HG02884 (cell line): ENCODE measurements around the gene LRRIQ4.

Source experiments
- ATAC-seq: cut with Tn5 transposase; IDR thresholded peaks from one replicate; pipeline ENCODE4 v1.9.1; 2021; ENCODE audit warnings: mild to moderate bottlenecking, moderate library complexity; ENCODE audit not compliant: unreplicated experiment

The LRRIQ4 gene

DNA sequence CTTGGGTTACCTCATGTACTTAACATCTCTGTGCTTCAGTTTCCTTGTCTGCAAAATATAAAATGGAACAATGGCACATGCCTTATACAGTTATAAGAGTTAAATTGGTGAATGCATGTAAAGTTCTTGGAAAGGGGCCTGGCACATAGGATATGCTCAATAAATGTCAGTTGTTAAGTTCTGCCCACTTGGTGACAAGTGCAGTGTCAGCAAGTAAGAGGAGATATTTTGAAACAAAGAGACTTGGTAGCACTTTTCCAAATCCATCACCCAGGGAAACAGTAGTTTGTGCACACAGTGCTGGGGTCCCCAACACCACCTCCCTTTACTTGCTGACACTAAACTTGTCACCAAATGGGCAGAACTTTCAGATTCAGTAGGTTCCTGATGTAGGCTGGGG is 37.9 kb downstream of the LRRIQ4 start:
- ATAC-seq, result no peak

DNA sequence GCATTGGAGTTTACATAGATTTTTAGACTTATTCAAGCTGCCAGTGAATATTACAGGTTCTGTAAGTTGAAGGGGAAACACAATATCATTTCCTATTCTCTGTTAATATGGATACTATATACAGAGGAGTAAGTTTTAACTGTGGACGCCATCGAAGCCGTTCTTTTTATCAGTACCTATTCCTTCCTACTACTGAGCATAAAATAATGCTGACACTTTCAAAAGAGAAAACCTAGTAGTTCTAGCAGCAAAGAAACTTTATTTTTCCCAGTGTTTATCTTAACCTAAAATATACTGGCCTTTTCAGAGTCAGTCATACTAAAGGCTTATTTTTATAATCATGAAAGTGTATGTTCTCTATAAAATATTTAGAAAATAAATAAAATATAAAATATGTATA is 42.8 kb downstream of the LRRIQ4 start:
- ATAC-seq, result no peak

DNA sequence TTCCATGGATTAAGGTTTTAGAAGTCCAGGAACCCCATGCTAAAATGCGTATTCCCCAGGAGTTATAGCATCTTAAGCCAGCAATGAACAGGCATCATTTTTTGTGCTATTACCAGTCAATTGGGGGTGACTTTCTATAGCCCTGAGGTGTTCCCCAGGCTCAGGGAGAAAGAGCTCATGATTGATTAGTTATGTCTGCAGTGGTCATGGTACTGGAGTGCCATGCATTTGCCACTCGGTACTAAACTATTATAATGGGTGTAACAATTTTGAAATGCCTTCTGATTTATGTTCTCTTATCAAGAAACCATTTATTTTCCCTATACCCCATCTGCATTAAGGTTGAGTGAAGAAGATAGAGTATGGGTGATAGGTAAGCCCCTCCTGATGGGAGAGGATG is 45.1 kb downstream of the LRRIQ4 start:
- ATAC-seq, result no peak

DNA sequence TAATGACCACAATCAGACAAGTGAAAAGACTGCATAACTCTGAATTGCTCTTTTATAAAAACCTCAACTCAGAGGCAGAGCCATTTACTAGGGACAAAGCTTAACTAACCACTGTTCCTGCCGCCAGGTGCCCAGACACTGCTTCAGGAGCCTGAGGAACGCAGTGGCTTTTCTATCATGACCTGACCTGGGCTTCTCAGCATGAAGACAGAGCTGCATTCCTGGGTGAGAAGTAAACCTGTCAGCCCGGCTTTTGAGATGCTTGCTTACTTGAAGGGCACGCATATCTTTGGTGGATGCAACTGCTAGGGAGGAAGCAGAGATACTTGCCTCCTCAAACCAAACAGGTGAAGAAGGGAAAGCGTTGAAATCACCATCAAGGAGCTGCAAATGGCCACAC is 49.2 kb downstream of the LRRIQ4 start:
- no peak for ATAC-seq

DNA sequence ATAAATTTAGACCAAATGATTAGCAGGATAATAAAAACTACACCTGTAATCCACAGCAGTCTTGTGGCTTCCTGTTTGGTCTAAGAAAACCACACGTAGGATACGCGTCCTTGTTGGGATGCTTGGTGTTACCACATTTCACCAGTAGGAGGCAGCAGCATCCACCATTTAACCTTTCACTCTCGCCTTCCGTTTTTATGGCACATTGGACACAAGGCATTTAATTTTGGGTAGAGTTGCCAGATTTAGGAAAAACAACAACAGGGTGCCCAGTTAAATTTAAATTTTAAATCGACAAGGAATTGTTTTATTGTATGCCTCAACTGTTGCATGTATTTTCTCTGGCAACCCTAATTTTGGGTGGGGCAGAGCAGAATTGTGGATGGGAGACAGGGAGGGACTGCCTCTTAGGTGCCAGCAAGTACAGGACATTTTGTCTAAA is 50.8 kb downstream of the LRRIQ4 start:
- ATAC-seq, result peak; percentile 54

DNA sequence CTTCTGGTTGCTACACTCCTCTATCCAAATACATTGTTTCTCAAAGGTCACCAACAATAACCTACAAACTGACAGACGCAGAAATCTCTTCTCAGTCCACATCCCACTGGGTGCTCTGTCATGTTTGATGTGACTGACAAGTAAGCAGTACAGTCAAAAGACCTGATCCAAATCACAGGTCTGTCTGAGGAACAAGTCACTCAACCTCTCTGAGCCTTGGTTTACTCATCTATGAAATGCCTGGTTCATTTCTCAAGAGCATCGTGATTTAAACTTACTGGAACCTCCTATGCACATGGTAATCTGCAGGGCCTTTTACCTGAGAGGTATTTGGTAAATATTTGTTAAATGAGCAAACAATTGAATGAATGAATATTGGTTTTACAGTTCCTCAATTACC is 51.6 kb downstream of the LRRIQ4 start:
- ATAC-seq, result no peak

DNA sequence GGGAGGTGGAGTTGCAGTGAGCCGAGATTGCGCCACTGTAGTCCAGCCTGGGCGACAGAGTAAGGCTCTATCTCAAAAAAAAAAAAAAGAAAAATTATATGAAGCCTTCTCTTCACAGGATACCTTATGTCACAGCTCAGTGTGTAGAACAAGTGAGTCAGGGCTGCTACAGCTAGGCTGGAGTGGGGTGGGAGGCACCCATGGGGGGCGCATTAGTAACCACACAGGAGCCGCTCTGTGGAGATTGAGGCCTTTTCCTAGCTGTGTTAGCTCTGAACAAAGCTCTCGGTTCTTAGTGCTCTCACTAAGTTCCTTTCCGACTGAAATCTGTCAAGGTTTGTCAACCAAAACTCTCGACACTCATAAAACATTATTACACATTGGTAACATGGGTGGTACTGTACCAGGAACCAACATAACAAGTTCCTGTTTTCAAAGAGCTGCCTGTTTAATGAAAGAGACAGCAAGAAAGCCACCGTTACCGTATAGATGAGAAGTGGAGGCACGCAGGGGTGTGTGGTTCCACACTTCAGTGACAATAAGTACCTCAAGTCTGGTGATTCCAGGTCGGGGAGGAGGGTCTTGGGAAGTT is 52.6 kb downstream of the LRRIQ4 start:
- peak; percentile 47 for ATAC-seq

DNA sequence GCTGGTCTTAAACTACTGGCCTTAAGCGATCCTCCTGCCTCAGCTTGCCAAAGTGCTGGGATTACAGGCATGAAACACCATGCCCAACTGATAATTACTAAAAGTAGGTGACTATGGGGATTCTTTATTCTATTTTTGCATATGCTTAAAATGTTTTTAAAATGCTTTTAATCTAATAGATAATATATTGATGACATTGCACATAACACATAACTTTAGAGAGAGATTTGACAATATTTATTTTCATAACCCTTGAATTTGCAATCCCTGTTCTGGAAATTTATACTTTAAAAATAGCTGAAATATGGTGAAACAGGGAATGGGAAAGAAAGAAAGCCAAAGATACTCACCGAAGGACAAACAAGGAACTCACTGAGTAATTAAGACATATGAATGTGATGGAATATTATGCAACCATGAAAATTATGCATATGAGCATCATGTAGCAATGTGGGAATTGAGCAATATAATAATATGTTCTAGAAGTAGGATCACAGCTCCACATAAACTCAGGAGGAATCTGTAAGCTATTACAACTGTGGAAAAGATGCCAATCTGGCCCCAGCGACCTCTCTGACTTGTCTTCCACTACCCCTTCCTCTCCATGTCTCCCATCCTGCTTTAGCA is 55.0 kb downstream of the LRRIQ4 start:
- no peak for ATAC-seq

DNA sequence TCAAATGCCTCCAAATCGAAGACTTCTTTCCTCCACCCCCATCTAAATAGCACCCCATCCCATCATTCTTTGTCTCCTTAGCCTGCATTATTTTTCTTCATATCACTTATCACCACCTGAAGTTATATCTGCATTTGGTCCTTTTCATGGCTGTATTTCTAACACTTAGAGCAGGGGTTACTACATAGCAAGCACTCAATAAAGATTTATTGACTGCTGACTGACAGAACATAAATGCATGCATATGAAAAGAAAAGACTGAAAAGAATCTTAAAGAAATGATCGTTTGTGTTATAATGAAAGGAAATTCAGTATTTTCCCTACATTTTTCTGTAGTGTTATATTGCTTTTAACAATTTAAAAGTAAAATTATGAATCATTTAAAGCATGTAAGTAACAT is 55.7 kb downstream of the LRRIQ4 start:
- ATAC-seq, result no peak

DNA sequence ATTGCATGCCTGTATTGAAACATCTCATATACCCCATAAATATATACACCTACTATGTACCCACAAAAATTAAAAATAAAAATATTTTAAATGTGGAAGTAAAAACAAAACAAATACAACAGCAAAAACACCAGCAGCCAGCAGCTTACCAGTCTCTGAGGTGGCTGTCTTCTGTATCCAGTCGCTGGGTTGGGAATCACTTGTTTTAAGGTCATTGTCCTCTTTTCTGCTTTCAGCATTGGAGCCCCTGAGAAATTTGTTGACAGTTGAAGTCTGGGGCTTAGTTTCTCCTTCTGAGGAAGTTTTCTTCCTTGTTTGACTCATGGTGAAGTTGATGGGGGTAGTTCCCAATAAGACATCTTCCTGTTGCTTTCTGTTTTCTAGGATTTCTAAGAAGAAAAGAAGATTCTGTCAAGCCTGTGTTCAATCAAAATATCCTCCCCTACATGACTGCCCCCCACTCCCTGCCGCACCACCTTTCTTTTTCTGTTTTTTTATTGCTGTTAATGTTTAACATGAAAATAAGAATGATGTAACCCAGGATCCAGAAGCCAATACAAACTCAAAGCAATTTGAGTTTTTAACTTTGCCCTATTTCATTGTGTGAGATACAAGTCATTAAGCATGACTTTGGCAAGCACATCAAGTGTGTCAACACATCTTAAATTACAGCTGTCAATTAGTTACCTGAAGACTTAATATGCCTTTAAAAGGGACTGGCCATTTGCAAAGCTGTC is 57.0 kb downstream of the LRRIQ4 start, which contains the start of gene LRRC31:
Gene LRRC31 (minus strand): TSS at position 452 of the 737 bp plus-strand sequence. CDS start 128 bp downstream, at position 324.
- ATAC-seq, result no peak

DNA sequence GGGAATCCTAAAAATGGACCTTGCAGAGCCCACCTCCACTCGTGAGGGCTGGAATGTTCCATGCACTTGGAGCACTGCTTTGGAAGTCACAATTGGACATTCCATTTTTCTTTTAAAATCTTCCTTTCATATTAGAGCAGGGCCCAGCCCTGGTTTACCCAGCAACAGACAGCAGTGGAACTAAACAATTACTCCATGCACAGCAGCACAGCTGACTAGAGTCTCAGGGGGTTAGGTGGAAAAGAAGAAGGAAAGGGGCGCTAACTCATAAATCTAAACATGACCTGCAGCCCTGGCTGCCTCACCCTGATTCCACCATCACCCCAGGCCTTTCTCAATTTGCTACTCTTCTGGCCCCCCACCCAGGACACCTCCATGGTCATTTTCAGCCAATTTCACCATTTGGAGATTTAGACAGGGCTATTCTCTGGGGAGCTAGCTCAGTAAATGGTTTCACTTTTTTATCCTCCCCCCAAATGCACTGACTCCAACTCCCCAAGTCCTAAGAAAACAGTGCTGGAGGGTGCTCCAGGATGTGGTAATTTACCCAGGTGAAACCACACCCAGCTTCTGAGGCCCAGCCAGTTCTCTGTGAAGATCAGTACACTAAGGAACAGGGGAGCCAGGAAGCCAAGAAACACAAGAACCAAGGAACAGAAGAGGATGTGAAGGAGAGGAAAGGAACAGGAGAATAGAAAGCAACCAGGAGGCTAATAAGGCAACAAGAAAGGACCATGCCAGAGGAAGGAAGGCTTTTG is 58.6 kb downstream of the LRRIQ4 start:
- no peak for ATAC-seq

DNA sequence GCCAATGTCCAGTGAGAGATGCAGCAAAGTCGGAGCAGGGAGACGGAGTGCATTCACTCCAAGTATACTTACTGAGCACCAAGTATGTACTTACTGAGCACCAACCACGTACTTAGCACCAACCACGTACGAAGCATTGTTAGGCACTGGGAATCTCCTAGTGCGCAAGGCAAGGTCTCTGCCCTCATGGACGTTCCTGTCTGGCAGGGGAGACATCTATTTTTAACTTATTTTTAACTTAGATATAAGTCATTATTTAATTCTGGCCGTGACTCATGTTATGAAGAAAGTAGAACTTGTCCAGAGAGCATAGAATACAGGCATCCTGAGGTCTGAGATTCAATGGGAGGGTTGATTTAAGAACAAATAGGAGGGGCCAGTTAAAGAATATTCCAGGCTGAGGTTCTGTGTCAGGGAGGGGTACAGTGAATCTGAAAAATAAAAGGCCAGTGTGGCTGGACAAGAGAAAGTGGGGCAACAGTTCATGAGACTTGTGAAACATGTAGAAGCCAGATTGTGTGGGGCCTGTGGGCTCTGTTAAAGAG is 66.4 kb downstream of the LRRIQ4 start:
- no peak for ATAC-seq

DNA sequence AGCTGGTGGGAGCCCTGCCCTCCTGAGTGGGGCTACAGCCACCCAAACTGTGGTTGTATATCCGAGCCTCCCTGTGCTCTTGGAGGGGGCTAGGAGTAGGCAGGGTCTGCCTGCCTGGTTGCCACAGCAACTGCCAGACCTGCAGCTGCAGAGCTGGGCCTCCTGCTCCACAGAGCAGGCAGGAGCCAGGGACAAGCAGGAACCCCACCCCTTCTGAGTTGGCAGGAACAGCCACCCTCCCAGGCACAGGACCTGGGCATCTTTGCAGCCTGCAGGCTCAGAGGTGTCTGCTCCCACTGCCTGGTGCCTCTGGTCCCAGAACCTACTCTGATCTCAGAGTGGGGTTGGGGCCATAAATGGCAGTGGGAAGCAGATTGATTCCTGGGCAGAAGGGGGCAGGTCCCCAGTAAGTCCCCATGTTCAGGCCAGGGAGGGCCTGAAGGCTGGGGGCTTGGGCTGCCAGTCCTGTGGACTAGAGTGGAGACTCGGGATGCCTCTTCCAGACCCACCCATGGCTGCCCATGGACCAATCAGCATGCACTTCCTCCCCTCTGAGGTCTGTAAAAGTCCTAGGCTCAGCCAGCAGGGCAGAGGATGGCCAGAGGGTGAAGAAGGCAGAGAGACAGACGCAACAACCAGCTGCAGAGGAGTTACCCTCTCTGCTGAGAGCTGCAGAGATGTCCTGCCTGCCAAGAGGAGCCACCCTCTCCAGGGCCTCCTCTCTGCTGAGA is 67.3 kb downstream of the LRRIQ4 start:
- no peak for ATAC-seq

DNA sequence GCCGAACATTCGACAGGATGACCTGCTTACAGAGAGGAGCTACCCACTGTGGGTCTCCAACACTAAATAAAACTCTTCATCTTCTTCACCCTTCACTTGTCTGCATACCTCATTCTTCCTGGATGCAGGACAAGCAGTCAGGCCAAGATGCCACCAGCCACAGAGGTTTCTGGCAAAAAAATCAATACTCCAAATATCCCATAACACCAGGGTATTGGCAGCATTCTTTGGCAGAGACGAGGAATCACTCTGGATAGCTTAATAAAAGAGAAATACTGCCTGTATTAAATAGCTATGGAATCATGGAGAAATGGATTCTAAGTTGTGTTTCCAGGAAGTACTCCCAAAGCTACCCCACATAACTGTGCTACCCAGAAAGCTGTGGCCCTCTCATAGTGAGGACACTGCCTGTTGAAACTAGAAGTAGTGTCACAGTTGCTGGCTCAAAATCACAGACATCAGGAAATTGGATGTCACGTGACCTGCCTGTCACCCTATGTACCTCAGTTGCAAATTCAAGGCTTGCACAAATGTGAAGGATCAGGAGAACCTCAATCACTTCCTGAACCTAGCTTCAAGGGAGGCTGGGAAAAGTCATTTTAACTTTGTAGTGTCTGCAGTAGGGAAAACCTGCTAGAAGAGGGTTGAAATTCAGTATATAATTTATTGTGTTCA is 68.0 kb downstream of the LRRIQ4 start:
- ATAC-seq, result no peak

DNA sequence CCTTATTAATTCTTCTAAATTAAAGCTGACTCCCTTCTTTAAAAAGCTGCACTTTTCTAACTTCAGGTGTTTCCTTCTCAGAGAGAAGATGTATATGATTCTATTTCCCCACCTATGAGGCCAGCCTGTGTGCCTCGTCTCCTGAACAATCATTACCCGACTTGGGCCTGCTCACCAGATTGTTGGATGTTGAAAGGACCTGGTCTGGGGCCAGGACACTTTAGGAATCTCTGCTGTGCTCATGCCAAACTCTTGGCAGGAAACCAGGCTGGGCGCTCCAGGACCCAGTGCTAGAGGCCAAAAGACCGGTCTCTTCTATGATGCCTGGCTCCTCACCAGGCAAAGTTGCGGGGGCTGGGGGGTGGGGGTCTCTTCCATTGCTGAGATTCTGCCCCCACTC is 74.0 kb downstream of the LRRIQ4 start:
- no peak for ATAC-seq
